Activated CD8-positive, alpha-beta memory T cell treated with anti-CD3 and anti-CD28 coated beads for 4 hours (primary cell): ENCODE measurements around the gene TPTE2.
"Not testable (repeated sequence)": the region's sequence is repeated elsewhere in the genome, so short reads cannot be mapped to it uniquely, and the experiment has no call there.

Experiments
- DNase-seq, 2 donors: peaks; one replicate each; pipeline ENCODE4 v3.0.0-alpha.2; 2020; ENCODE audit warnings: low read depth in 2 of 2

TPTE2 gene

DNA sequence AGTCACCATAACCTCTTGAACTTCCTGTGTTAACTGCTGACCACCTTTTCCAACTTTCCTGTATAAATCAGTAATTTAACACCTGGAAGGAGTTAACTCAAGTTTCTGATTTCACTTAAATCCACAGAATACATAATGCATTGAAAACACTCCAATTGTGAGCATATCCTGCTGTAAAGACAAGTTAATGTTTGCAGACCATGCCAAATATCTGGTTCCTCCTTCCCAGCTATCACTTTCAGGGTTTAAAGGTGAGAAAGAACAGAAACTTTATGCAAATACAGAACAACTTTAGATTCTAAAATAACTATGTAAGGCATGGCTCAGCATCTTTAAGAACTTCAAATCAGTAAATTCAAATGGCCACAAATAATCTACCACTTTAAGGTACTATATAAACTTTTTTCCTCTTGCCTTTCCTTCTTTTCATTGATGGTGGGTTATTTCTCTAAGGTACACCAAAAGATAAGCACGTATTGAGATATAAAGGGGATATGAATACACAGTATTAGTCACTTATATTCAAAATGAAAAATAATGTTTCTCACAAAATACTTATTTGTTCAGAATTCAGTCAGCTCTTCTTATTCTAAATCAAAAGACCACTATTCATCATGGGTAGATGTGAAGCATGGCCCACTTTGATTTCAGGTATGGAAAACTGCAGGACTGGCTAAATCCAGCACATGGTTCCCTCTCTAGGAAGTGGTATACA lies 6.6 kb upstream of the TPTE2 start:
- no peak for DNase-seq

DNA sequence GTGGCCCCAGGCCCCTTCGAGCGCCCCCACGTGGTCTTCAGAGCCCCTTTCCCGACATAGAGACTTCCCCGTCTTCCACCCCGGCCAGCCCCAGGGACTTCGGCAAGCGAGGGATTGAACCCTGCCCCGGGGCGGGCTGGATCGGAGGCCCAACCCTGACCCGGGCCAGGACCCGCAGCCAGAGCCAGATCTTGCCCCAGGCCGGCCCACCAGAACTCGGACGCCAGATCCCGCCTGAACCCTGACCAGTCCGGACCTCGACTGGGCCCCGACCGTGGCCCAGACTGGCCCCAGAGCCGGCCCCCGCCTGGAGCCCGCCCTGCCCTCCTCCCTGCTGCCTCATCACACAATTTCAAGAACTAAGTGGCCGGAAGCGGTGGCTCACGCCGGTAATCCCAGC lies 253 bp upstream of the TPTE2 start:
- DNase-seq = no peak

DNA sequence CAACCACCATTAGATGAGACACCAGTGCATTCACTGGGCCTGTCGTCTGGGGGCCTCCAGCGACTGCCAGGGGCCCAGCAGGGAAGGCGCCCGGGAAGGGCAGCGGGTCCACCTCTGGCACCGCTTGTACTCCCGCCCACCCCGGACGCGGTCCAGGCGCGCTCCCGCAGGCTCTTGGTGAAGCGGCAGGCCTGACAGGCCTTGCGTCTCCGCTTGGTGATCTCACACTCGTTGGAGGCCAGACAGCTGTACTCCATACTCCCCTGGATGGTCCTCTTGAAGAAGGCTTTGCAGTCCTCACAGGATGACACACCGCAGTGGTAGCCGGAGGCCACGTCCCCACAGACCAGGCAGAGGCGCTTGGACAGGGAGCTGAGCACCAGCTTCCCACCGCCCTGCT lies 660 bp downstream of the TPTE2 start:
- not testable (repeated sequence) for DNase-seq

DNA sequence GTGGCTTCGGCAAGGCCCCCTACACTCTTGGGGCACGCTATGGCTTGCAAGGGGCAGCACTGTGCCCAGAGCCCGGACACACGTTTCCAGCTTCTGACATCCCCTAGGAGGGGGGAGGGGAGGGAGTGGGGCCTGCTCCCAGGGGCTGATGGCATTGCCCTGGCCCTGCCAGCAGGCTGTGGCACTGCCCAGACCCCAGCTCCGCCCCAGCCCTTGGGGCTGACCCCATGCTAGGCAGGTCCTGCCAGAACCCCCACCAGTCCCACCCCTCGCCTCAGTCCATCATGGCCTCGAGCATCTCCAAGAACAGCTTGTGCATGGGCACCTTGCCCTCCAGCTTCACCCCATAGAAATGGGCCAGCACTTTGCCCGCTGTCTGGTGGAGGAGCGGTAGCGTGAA lies 1.6 kb downstream of the TPTE2 start:
- not testable (repeated sequence) for DNase-seq

DNA sequence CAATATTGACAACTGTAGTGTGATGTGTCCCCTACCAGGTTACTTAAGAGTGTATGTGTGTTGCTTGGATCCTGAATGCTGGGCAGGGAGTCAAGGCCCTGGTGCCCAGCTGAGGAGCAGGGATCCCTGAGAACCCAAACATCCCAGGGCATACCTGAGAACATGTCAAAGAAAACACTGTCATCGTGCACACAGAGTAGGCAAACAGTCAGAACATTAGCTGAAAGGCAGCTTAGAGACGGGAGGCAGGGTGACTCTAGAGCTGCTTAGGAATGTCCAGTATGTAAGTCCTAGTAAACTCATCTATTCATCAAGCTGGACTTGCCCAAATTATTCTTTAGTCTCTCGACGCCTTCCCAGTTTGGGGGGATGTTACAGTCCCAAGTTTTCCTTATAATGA lies 4.0 kb downstream of the TPTE2 start:
- DNase-seq = not testable (repeated sequence)

DNA sequence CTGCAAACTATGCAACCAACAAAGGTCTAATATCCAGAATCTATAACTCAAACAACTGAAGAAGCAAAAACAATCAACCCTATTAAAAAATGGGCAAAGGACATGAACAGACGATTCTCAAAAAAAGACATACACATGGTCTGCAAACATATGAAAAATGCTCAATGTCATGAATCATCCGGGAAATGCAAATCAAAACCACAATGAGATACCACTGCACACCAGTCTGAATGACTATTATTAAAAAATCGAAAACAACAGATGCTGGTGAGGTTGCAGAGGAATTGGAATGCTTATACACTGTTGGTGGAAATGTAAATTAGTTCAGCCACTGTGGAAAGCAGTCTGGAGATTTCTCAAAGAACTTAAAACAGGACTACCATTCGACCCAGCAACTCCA lies 12.1 kb downstream of the TPTE2 start:
- DNase-seq = not testable (repeated sequence)

DNA sequence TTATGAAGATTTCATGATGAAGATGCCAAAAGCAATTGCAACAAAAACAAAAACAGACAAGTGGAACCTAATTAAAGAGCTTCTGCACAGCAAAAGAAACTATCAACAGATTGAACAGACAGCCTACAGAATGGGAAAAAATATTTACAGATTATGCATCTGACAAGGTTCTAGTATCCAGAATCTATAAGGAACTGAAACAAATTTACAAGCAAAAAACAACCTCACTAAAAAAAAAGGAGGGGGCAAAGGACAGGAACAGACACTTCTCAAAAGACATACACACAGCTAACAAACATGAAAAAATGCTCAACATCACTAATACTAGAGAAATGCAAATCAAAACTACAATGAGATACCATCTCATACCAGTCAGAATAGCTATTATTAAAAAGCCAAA lies 35.7 kb downstream of the TPTE2 start:
- DNase-seq = not testable (repeated sequence)

DNA sequence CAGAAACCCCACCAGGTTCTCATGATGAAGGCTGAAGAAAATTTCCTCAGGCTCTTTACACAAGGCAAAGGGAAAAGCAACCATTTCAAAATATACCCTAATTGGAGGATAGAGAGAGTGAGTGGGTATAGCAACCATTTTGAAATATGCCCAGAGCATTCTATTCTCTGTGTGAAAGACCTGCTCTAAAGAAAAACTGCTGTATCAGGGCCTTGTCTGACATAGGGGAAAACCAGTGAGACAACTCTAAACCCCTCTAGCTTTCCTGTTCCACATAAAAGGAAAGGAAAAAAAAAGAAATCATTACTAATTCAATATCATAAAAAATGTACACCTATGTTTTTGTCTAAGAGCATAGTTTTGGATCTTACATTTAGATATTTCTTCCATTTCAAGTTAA lies 42.3 kb downstream of the TPTE2 start:
- DNase-seq = no peak

DNA sequence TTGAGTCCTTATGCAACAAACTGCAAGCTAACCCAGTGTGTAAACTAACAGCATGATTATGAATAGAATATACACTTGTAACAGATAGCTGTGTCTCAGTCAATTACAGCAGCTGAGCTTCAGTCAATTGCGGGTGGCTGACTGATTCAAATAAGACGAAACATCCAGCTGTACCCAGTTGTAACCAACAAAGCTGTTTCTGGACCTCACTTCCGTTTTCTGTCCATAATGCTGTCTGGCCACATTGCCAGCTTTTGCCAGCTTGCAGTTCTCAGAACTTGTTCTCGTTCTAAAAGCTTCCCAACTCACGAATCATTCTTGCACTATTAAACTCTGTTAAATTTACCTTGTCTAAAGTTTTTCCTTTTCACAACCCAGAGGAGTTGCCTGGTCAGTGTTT lies 53.7 kb downstream of the TPTE2 start:
- not testable (repeated sequence) for DNase-seq

DNA sequence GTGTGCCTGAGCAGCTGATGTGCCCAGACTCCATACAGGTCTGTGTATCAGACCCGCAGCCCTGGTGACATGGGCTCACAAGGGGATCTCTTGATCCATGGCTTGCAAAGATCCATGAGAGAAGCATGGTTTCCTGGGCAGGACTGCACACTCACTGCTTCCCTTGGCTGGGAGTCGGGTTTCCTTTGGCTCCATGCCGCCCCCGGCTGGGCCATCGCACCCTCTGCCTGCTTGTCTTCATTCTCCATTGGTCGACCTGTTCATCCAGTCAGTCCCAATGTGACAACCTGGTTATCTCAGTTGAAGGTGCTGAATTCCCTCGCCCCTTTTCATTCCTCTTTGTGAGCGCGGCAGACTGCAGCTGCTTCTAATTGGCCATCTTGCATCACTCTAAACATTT lies 101.2 kb downstream of the TPTE2 start:
- not testable (repeated sequence) for DNase-seq

DNA sequence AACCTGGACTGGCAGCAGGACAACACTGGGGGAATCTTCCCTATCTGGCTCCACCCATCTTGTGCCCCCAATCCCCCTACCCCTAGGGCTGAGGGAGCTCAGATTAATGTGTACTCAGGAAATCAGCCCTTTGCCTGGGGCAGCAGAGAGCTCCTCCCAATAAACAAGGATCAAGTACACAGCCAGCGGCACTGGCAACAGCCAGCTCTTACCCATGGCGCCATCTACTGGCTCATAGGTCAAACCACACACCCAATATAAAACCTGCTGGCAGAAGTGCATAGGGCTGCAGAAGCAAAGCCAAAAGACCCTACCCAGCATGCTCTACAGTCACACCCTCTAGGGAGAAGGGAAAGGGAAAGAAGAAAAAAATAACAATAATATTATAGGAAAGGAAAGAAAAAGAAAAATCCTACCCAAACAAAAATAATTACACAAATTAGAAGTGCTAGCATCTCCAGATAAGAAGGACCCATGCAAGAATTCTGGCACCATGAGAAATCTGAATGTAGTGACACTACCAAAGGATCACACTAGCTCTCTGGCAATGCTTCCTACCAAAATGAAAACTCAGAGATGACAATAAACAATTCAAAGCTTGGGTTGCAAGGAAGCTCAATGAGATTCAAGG lies 122.2 kb downstream of the TPTE2 start:
- DNase-seq = not testable (repeated sequence)

DNA sequence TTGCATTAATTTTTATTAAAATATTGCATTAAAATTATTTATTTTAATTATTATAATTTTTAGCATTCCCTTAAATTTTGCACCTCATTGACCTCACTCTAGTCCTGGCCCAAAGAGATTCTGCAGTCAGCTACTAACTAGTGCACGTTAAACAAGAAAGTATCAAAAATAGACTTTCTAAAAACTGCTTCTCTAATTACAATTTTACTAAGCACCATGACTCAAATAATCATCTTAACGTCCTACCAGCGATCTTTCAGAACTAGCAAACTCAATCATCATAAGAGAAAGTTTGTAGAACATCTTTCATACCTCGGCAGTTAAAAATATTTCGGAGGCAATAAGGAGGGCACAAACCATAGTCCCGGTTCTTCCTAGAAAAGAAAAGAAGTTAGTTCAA lies 123.6 kb downstream of the TPTE2 start:
- not testable (repeated sequence) for DNase-seq

DNA sequence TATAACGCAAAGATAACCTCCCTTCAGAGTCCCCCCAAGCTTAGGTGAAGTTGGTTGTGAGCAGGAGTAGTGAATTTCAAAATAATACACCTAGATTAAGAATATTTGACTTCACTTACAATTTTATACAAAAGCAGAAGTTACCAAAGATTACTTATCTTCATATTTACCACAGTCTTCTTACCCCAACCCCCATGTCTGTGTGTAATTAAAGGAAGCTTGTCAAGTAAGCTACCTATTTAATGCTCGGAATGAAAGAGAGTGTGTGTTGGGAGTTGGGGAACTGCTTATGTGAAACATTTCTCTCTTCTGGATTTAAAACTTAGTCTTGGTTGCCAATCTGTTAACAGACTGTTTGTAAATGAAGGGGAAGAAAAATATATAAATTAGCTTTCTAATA lies 139.1 kb downstream of the TPTE2 start:
- not testable (repeated sequence) for DNase-seq

DNA sequence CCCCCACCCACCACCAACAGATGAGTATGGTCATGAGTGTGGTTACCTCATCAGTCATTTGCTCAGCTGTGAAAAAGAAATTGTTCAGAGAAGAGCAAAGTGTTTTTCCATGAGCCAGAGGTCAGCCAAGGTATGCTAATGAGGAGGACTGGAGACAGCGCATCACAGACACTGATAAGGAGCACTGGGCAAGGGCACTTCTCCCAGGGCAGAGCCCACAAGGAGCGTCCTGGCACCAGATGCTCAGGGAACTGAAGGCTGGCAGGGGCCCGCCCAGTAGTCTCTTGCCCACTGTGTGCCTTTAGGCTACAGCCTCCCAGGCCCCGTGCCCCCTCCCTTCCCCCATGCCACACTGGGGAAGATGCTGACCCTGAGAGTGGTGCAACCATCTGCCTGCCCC lies 148.8 kb downstream of the TPTE2 start:
- not testable (repeated sequence) for DNase-seq

DNA sequence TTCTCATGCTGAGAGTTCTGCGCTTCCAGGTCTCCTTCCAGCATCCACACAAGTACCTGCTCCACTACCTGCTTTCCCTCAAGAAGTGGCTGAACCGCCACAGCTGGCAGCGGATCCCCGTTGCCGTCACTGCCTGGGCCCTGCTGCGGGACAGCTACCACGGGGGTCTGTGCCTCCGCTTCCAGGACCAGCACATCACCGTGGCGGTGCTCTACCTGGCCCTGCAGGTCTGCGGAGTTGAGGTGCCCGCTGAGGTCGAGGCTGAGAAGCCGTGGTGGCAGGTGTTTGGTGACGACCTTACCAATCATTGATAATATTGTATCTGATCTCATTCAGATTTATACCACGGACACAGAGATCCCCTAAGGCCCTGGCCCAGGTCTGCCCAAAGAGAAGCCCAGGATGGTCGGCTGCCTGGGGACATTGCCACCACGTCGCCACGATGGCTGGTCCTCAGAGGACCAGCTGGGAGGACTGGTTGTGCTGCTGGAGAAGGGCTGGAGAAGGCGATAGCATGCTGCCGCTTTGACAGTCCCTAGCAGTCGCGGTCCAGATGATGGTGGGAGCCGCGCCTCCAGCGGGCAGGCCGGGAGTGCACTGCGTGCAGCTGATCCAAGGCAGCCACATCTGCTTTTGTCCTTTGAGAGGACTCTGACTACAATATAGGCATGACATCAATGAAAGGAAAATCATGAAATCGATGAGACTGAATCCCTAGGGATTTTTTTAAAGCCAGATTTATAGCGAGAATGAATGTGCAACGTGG lies 178.4 kb downstream of the TPTE2 start:
- not testable (repeated sequence) for DNase-seq

DNA sequence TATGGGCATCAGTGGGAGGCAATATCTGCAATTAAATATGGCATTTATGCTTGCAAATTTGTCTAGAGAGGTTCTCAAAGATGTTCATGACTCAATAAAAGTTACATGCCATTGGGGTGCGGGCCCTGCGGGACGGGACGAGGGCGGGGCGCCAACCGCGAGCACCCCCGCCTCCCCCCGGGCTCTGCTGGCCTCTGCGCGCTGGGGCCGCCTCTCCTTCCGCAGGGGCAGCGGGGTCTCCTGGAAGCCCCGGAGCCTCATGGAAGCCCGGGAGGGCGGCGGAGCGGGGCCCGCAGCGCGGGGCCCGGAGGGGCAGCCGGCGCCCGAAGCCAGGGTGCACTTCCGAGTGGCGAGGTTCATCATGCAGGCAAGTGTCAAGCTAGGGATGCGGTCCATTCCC lies 179.2 kb downstream of the TPTE2 start:
- DNase-seq = no peak
